Vagina (tissue), 2 donors: ENCODE measurements around the gene YWHAE. TPM values are rescaled to one million over a fixed set of nuclear protein-coding genes. Genes with fewer than 3 reads are reported as not detected.

Experiments
- DNase-seq, 2 donors: peaks; one replicate each; pipeline ENCODE4 v3.0.0-alpha.2; 2017; ENCODE audit errors: extremely low spot score in 2 of 2
- H3K27ac ChIP-seq: fragments of 200-600 bp; sonication (generic); one replicate; pipeline ENCODE4 v1.5.1; 2019
- H3K27me3 ChIP-seq: fragments of 200-600 bp; sonication (generic); one replicate; pipeline ENCODE4 v1.5.1; 2019
- H3K36me3 ChIP-seq, 2 donors: fragments of 200-600 bp; sonication (generic); one replicate each; pipeline ENCODE4 v1.5.1; 2017 to 2019
- H3K4me1 ChIP-seq: fragments of 200-600 bp; sonication (generic); one replicate; pipeline ENCODE4 v1.5.1; 2019
- H3K4me3 ChIP-seq, 2 donors: fragments of 200-600 bp; sonication (generic); 1 replicate in 1 of 2; 2 replicates in 1 of 2; pipeline ENCODE4 v1.5.1; 2016 to 2019
- H3K9me3 ChIP-seq: fragments of 200-600 bp; sonication (generic); one replicate; pipeline ENCODE4 v1.5.1; 2019
- POLR2A ChIP-seq, 2 donors: fragments of 450-650 bp; IDR thresholded peaks; one replicate each; pipeline ENCODE4 v1.6.1; 2017; ENCODE audit warnings: antibody characterized with exemption in 2 of 2, mild to moderate bottlenecking in 2 of 2, moderate library complexity in 2 of 2
- POLR2AphosphoS5 ChIP-seq, 2 donors: sonication (generic); formaldehyde crosslinking; IDR thresholded peaks; one replicate each; pipeline ENCODE4 v1.9.0; 2017; ENCODE audit warnings: antibody characterized with exemption in 2 of 2, mild to moderate bottlenecking in 2 of 2, low read depth in 1 of 2; ENCODE audit not compliant: insufficient read depth in 1 of 2
- intact Hi-C: fragments of 100-400 bp; cut with DNase I; formaldehyde crosslinking; loops from one replicate; pipeline ENCODE4 v1.15.1; 2023
- total RNA-seq: library from RNA; depleted of rRNA; stranded (reverse); fragments of >200 nt; gene quantifications from one replicate; pipeline ENCODE4 v1.2.3, GENCODE V29; 2016
- TF ChIP-seq, protein P1 (sequence below), 3 experiments: fragments of 450-650 bp in 2 of 3; fragments of 200-600 bp in 1 of 3; sonication (generic) in 1 of 3; IDR thresholded peaks; one replicate each; pipeline ENCODE4 v1.5.1; 2017 to 2019; ENCODE audit warnings: antibody characterized with exemption in 3 of 3, mild to moderate bottlenecking in 2 of 3, moderate library complexity in 2 of 3

Gene YWHAE
- total RNA-seq, 1 donor from 2014 or later = 487 TPM

DNA sequence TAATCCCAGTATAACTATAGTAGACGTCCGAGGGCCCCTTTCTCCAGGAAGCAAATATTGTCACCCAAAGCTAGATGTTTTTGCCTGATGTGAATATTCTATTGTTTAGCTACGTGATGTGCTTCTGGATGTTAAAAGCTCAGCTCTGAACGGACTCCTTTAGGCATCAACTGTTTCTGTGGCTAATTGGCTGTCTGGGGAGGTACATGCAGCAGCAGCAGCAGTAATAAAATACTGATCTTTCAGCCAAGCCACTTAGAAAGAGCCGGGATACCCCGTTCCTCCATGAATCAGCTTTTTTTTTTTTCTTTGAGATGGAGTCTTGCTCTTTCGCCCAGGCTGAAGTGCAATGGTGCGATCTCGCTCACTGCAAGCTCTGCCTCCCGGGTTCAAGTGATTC lies 77.5 kb downstream of the YWHAE start:
- Histone ChIP-seq H3K4me1 (no peaks in the 10 kb centered on the region), H3K36me3 (no peaks in the 10 kb centered on the region), H3K4me3 (no peak overlapping the region), H3K27me3 (no peaks in the 10 kb centered on the region), H3K9me3 (no peaks in the 10 kb centered on the region), H3K27ac (no peak overlapping the region)
- intact Hi-C loops = no loop called here
- TF ChIP-seq POLR2AphosphoS5 (IDR thresholded peaks at IDR 0.05; ENCODE audit: insufficient read depth in 1 of 2, low read depth in 1 of 2) (no peak), POLR2A (IDR thresholded peaks at IDR 0.05) (no peak)
- TF ChIP-seq, protein P1, sequence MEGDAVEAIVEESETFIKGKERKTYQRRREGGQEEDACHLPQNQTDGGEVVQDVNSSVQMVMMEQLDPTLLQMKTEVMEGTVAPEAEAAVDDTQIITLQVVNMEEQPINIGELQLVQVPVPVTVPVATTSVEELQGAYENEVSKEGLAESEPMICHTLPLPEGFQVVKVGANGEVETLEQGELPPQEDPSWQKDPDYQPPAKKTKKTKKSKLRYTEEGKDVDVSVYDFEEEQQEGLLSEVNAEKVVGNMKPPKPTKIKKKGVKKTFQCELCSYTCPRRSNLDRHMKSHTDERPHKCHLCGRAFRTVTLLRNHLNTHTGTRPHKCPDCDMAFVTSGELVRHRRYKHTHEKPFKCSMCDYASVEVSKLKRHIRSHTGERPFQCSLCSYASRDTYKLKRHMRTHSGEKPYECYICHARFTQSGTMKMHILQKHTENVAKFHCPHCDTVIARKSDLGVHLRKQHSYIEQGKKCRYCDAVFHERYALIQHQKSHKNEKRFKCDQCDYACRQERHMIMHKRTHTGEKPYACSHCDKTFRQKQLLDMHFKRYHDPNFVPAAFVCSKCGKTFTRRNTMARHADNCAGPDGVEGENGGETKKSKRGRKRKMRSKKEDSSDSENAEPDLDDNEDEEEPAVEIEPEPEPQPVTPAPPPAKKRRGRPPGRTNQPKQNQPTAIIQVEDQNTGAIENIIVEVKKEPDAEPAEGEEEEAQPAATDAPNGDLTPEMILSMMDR (IDR thresholded peaks at IDR 0.05) = no peak
- DNase-seq = no peak

DNA sequence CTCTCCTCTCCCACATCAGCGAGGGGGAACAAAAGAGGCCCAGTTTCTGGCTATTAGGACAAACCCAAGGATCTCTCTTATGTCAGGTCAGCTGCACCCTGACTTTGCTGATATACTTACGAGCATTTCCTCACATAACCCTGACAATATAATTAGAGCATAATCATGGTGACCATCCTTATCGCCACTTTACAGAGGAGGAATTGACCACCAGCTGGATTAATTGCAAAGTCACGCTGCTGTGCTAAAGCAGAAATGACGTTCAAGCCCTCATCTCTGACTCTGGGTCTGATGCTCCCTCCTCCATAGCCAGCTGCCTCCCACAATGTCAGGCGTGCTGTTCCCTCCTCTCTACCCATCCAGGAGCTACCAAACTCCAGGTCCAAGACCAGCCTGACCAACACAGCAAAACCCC lies 78.0 kb downstream of the YWHAE start:
- DNase-seq = no peak
- Histone ChIP-seq H3K27ac (no peak overlapping the region), H3K4me1 (no peaks in the 10 kb centered on the region), H3K36me3 (no peaks in the 10 kb centered on the region), H3K4me3 (no peak overlapping the region), H3K9me3 (no peaks in the 10 kb centered on the region), H3K27me3 (no peaks in the 10 kb centered on the region)
- intact Hi-C loops = no loop called here
- TF ChIP-seq POLR2AphosphoS5 (IDR thresholded peaks at IDR 0.05; ENCODE audit: insufficient read depth in 1 of 2, low read depth in 1 of 2) = no peak
- TF ChIP-seq, protein P1 (IDR thresholded peaks at IDR 0.05) = no peak
- no peak for TF ChIP-seq POLR2A (IDR thresholded peaks at IDR 0.05)

DNA sequence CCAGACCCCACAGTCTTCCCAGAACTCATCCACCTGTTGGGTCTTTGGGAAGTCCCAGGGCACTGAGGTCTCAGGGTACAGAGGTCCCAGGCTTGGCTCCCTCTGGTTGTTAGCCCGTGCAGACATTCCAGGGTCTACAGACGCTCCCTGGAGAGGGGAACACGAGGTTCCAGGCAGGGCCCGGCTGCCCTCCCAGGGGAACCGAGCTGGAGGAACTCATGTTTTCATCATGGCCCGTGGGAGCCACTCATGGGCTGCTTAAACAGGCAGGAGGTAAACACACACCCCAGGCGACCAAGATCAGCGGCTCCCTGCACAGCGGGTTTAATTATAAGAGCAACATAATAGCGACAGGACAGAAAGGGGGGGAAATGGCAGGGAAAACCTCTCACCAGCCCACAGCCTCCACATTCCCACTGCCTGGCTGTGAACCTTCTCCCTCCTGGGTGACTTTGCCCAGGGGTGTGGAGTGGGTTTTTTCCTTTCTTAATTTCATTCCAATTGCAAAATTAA lies 84.1 kb downstream of the YWHAE start:
- Histone ChIP-seq H3K27me3 (no peaks in the 10 kb centered on the region), H3K36me3 (no peaks in the 10 kb centered on the region), H3K4me1 (no peaks in the 10 kb centered on the region), H3K4me3 (no peak overlapping the region), H3K9me3 (no peaks in the 10 kb centered on the region), H3K27ac (no peak overlapping the region)
- no peak for DNase-seq
- intact Hi-C loops = no loop called here
- TF ChIP-seq, protein P1 (IDR thresholded peaks at IDR 0.05) = no peak
- TF ChIP-seq POLR2AphosphoS5 (IDR thresholded peaks at IDR 0.05; ENCODE audit: insufficient read depth in 1 of 2, low read depth in 1 of 2) = no peak
- TF ChIP-seq POLR2A (IDR thresholded peaks at IDR 0.05) = no peak

DNA sequence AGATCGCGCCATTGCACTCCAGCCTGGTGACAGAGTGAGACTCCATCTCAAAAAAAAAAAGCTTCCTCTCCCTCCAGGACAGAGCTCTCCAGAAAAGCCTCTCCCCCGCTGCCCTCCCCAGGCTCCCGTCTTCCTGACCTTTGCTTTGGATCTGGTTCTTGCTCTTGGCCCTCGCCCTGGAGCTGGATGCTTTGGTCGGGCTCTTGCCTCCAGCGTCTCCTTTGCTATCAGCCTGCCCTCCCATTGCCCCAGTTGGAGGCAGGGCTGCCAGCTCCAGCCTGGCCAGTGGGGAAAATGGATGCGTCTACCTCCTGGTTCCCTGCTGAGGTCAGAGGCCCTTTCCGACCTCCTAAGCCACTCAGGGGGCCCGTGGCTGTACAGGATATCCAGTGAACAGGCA lies 84.6 kb downstream of the YWHAE start:
- no peaks in the 10 kb centered on the region for H3K9me3 ChIP-seq
- H3K27ac ChIP-seq = no peak overlapping the region
- no peaks in the 10 kb centered on the region for H3K36me3 ChIP-seq
- H3K4me3 ChIP-seq = no peak overlapping the region
- no peaks in the 10 kb centered on the region for H3K27me3 ChIP-seq
- TF ChIP-seq POLR2A (IDR thresholded peaks at IDR 0.05) = no peak
- TF ChIP-seq, protein P1 (IDR thresholded peaks at IDR 0.05) = no peak
- TF ChIP-seq POLR2AphosphoS5 (IDR thresholded peaks at IDR 0.05; ENCODE audit: insufficient read depth in 1 of 2, low read depth in 1 of 2) = no peak
- H3K4me1 ChIP-seq = no peaks in the 10 kb centered on the region
- no peak for DNase-seq
- intact Hi-C loops = no loop called here

DNA sequence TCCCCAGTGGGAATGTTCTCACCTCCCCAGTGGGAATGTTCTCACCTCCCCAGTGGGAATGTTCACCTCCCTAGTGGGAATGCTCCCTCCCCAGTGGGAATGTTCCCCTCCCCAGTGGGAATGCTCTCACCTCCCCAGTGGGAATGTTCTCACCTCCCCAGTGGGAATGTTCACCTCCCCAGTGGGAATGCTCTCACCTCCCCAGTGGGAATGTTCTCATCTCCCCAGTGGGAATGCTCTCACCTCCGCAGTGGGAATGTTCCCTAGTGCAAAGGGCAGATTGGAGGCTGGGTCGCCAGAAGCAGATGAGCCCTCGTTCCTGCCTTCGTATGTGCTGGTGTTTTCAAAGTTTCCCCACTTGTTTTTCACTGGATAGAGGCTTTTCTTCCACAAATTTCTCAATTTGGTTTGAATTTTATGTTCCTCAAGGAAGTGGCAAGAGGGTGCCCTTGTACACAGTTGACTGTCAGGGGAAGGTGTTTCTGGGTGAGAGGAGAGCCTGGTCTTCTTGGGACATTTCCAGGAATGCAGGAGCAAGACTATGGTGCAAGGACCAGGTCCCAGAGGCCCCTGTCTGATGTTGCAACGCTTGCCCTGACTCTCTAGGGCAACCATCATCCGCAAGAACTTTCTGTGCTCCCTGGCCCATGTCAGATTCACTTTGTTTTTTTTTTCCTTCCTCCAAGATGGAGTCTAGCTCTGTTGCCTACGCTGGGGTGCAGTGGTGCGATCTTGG lies 86.6 kb downstream of the YWHAE start:
- no peaks in the 10 kb centered on the region for H3K36me3 ChIP-seq
- H3K27ac ChIP-seq = no peak overlapping the region
- no peaks in the 10 kb centered on the region for H3K27me3 ChIP-seq
- TF ChIP-seq POLR2AphosphoS5 (IDR thresholded peaks at IDR 0.05; ENCODE audit: insufficient read depth in 1 of 2, low read depth in 1 of 2) = no peak
- no peak for TF ChIP-seq POLR2A (IDR thresholded peaks at IDR 0.05)
- TF ChIP-seq, protein P1 (IDR thresholded peaks at IDR 0.05) = no peak
- H3K4me3 ChIP-seq = no peak overlapping the region
- H3K9me3 ChIP-seq = no peaks in the 10 kb centered on the region
- DNase-seq = no peak
- H3K4me1 ChIP-seq = no peaks in the 10 kb centered on the region
- intact Hi-C loops = no loop called here
